Stimulated activated memory B cell treated with anti-CD40 and anti-IgM and Interleukin-4, amounts not matched to agents 10 μg/mL and 1 μg/mL and 100 μg/mL, for 72 hours (primary cell): Measurements from ENCODE around the gene BBS4.

Experiments used
- ATAC-seq: fragments of 150-1000 bp; cut with Tn5 transposase; 2 replicates; pipeline ENCODE4 v1.10.0; 2021
- H3K27ac Mint-ChIP-seq: one replicate; pipeline ENCODE4 v1.8.0; 2022; ENCODE audit warnings: mild to moderate bottlenecking, mixed read lengths
- H3K27me3 Mint-ChIP-seq: one replicate; pipeline ENCODE4 v1.8.0; 2022; ENCODE audit warnings: mixed read lengths
- H3K36me3 Mint-ChIP-seq: one replicate; pipeline ENCODE4 v1.8.0; 2022; ENCODE audit warnings: mixed read lengths
- H3K4me1 Mint-ChIP-seq: one replicate; pipeline ENCODE4 v1.8.0; 2022; ENCODE audit warnings: mixed read lengths
- H3K4me3 Mint-ChIP-seq: one replicate; pipeline ENCODE4 v1.8.0; 2022; ENCODE audit warnings: mild to moderate bottlenecking, moderate library complexity, mixed read lengths
- H3K9me3 Mint-ChIP-seq: one replicate; pipeline ENCODE4 v1.8.0; 2022; ENCODE audit warnings: mixed read lengths

The BBS4 gene

DNA sequence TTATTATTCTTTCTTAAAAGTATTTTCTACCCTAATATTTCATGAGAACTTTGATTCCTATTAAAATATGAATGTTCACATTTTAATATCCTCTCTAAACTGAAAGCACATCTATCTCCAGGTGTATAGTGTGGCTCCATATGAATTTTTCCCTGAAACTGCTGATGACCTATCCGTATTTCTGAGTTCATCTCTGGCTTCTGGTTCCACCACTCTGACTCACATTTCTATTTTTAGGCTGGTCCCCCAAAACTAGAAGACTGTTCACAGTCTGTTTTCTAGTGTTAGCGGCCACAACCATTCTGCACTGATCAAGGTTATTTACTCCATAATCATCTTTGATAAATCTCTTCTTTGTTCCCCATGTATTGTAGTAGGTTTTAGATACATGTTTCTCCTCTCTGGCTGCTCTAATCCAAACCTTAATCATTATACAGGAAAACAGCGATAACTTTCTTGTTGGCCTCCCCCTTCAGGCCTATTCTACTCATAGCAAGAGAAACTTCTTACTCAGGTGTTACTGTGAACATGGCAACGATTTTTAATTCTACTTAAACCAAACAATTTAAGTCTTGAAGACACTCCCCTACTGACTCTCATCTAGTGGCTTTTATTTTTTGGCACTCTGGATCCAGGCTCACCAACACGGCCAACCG is 84.8 kb downstream of the BBS4 start:
- Mint-ChIP-seq H3K9me3 (peaks cover 3% of the 10 kb centered on the region), H3K4me1 (peaks cover 36% of the 10 kb centered on the region), H3K4me3 (no peak overlapping the region), H3K27ac (no peak overlapping the region), H3K27me3 (no peaks in the 10 kb centered on the region), H3K36me3 (peaks cover 75% of the 10 kb centered on the region)
- no peak for ATAC-seq

- Mint-ChIP-seq H3K36me3 (peaks cover 76% of the 10 kb centered on the region), H3K4me1 (peaks cover 41% of the 10 kb centered on the region), H3K27me3 (no peaks in the 10 kb centered on the region), H3K4me3 (no peak overlapping the region), H3K27ac (no peak overlapping the region), H3K9me3 (peaks cover 3% of the 10 kb centered on the region)
- no peak for ATAC-seq
Measured at GRCh38 chr15:72771329-72771725, 85.3 kb downstream of the BBS4 start.

- Mint-ChIP-seq H3K4me3 (peak overlapping the region; percentile 30), H3K4me1 (peaks cover 65% of the 10 kb centered on the region), H3K27ac (peak overlapping the region; percentile 79), H3K9me3 (no peaks in the 10 kb centered on the region), H3K27me3 (no peaks in the 10 kb centered on the region), H3K36me3 (peaks cover 70% of the 10 kb centered on the region)
- ATAC-seq, result no peak
Measured at GRCh38 chr15:72774696-72775383, 88.8 kb downstream of the BBS4 start.

- Mint-ChIP-seq H3K27me3 (no peaks in the 10 kb centered on the region), H3K4me1 (peaks cover 68% of the 10 kb centered on the region), H3K9me3 (no peaks in the 10 kb centered on the region), H3K27ac (no peak overlapping the region), H3K36me3 (peaks cover 59% of the 10 kb centered on the region), H3K4me3 (no peak overlapping the region)
- ATAC-seq, result no peak
Measured at GRCh38 chr15:72778796-72779195, 92.8 kb downstream of the BBS4 start.

GRCh38 chr15:72781631-72782030 is 95.6 kb downstream of the BBS4 start:
- Mint-ChIP-seq H3K4me3 (peak overlapping the region; percentile 59), H3K4me1 (peaks cover 58% of the 10 kb centered on the region), H3K9me3 (no peaks in the 10 kb centered on the region), H3K27me3 (no peaks in the 10 kb centered on the region), H3K27ac (peak overlapping the region; percentile 71), H3K36me3 (peaks cover 41% of the 10 kb centered on the region)
- ATAC-seq, result no peak

- Mint-ChIP-seq H3K27me3 (no peaks in the 10 kb centered on the region), H3K27ac (peak overlapping the region; percentile 91), H3K4me3 (peak overlapping the region; percentile 88), H3K4me1 (peaks cover 58% of the 10 kb centered on the region), H3K9me3 (no peaks in the 10 kb centered on the region), H3K36me3 (peaks cover 37% of the 10 kb centered on the region)
- ATAC-seq, result no peak
Measured at GRCh38 chr15:72782274-72783003, 96.4 kb downstream of the BBS4 start.

DNA sequence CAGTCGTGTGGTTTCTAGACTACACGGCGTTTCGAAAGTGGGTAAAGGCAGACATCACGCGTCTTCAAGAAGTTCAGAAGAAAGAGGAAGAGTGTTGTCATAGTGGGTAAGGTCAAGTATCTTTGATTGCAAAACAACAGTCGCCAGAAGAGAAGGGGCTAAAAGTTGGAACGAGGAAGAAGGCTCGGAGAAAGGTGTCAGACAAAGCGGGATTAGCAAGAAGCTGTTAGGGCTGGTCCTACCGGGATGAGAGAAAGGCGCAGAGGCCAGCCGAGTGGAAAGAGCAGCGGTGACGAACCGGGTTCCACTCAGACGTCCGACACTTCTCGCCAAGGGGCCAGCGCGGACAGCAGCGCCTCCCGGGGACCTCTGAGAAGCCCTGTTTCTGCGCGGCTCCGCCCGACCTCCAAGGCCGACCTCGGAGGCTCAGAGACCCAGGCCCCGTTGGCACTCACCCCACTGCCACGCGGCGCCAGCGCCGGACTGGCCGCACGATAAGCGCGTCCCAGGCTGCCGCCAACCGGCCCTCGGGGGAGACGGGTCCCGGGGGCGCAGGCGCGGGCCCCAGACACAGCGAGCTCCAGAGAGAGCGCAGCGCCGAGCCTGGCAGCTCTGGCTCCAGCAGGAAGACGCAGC is 97.1 kb downstream of the BBS4 start:
- peak overlapping the region; percentile 88 for H3K4me3 Mint-ChIP-seq
- peaks cover 56% of the 10 kb centered on the region for H3K4me1 Mint-ChIP-seq
- peaks cover 30% of the 10 kb centered on the region for H3K36me3 Mint-ChIP-seq
- peak overlapping the region; percentile 91 for H3K27ac Mint-ChIP-seq
- no peaks in the 10 kb centered on the region for H3K27me3 Mint-ChIP-seq
- no peaks in the 10 kb centered on the region for H3K9me3 Mint-ChIP-seq
- ATAC-seq, result peak; percentile 80

DNA sequence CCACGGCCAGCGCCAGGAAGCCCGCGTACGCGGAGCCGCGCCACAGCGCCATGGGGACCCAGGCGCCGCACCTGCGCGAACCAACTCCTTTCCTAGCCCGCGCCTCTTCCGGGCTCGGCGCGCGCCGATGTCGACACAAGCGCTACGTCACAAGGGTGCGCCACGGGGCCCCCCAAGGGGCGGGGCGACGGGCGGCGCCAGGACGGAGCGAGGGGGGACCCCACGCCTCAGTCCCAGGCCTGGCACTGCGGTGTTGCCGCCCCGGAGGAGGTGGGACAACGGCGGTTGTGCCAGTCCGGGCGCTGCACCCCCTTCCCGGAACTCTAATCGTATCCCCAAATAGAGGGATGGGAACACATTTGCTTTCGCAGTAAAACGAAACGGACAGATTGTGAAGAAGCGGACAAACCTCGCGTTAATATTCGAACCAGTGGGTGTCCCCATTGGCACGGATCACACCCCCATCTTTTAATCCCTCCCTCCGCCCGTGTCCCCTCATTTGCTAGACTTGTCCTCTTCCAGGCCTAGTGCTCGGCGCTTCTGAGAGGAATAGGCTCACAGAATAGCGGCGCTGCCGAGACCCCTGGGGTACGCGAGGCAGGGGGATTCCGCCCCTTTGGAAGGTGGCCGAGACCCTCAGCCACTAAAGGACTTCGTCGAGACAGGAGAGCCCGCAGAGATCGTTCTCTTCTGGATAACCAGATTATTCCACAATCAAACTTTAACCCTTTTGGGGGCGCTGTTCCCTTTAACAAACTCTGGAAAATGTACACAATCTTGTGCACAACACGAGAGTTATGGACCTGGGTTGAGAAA is 97.8 kb downstream of the BBS4 start, which contains the start of gene ADPGK:
ADPGK (minus strand) TSS at position 119 of the 816 bp plus-strand sequence; CDS start at position 52, 67 bp downstream.
- Mint-ChIP-seq H3K27me3 (no peaks in the 10 kb centered on the region), H3K4me1 (peaks cover 49% of the 10 kb centered on the region), H3K9me3 (no peaks in the 10 kb centered on the region), H3K36me3 (peaks cover 23% of the 10 kb centered on the region), H3K4me3 (peak within 1 kb of the TSS; percentile 88), H3K27ac (peak within 1 kb of the TSS; percentile 91)
- ATAC-seq, result peak; percentile 93

GRCh38 chr15:72784456-72784876 is 98.5 kb downstream of the BBS4 start:
- H3K4me1 Mint-ChIP-seq, result peaks cover 42% of the 10 kb centered on the region
- peak; percentile 25 for ATAC-seq

DNA sequence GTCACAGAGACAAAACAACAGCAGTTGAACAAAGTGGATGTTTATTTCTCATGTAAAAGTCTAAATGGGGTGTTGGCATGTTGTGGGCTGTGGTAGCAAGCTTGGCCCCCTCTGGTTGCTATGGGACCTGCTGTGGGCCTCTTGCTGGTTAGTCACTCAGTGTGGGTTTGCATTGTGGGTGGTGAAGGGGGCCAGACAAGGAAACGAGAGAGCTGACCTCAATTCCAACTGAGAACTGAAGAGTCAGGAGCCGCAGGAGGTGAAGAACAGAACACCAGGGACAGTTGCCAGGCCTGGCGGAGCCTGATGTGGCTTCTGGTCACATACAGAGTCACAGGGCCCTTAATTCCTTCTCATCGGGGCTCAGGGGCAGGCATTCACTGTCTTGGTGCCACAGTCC is 99.4 kb downstream of the BBS4 start:
- no peaks in the 10 kb centered on the region for H3K27me3 Mint-ChIP-seq
- H3K4me3 Mint-ChIP-seq, result no peak overlapping the region
- H3K4me1 Mint-ChIP-seq, result peaks cover 33% of the 10 kb centered on the region
- H3K36me3 Mint-ChIP-seq, result peaks cover 10% of the 10 kb centered on the region
- H3K27ac Mint-ChIP-seq, result peak overlapping the region; percentile 91
- no peaks in the 10 kb centered on the region for H3K9me3 Mint-ChIP-seq
- no peak for ATAC-seq

More at GRCh38 chr15:72784456-72784876, 98.5 kb downstream of the BBS4 start:
- peak overlapping the region; percentile 88 for H3K4me3 Mint-ChIP-seq
- H3K27me3 Mint-ChIP-seq, result no peaks in the 10 kb centered on the region
- peak overlapping the region; percentile 91 for H3K27ac Mint-ChIP-seq
- peaks cover 18% of the 10 kb centered on the region for H3K36me3 Mint-ChIP-seq
- no peaks in the 10 kb centered on the region for H3K9me3 Mint-ChIP-seq

DNA sequence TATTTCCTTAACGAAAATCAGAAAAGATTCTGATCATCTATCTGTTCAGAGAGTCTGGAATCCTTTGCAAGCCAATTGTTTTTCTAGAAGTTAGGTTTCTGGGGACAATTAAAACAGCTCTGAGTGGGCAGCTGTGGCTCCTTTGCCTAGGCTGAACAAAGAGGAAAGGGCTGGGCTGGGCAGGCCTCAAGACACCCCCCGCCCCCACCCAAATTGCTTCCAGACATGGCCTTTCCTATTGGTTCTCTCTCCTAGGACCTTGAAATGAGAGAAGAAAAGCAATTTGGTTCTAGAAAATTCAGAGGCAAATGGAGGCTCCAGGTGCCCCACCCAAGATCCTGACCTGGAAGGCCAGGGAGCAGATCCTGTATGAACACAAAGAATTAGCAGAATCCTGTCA is 99.8 kb downstream of the BBS4 start:
- no peaks in the 10 kb centered on the region for H3K9me3 Mint-ChIP-seq
- no peak for ATAC-seq
- H3K4me3 Mint-ChIP-seq, result no peak overlapping the region
- peak overlapping the region; percentile 91 for H3K27ac Mint-ChIP-seq
- no peaks in the 10 kb centered on the region for H3K27me3 Mint-ChIP-seq
- peaks cover 8% of the 10 kb centered on the region for H3K36me3 Mint-ChIP-seq
- peaks cover 29% of the 10 kb centered on the region for H3K4me1 Mint-ChIP-seq

DNA sequence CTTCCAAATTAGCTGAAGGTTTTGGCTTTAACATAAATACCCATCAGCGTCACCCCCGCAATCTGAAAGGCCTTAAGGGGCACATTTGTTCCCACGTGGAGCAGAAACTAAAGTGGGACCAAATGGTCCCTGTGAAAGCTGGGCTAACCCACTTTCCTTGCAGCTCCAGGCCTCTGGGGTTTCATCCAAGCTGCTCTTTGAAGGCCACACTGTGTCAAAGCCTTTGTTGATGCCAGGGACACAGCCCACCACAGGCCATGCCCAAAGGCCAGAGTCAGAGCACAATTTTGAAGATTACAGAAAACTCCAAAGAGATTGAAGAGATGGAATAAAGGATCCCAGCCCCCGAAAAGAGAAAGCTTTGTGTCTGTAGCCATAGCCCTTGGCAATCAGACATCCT is 100.2 kb downstream of the BBS4 start:
- Mint-ChIP-seq H3K36me3 (peaks cover 4% of the 10 kb centered on the region), H3K27me3 (no peaks in the 10 kb centered on the region), H3K4me1 (peaks cover 25% of the 10 kb centered on the region), H3K4me3 (no peak overlapping the region), H3K27ac (peak overlapping the region; percentile 30), H3K9me3 (no peaks in the 10 kb centered on the region)
- ATAC-seq, result no peak

- Mint-ChIP-seq H3K9me3 (no peaks in the 10 kb centered on the region), H3K27me3 (no peaks in the 10 kb centered on the region), H3K27ac (peak overlapping the region; percentile 30), H3K4me3 (no peak overlapping the region), H3K36me3 (no peaks in the 10 kb centered on the region), H3K4me1 (peaks cover 19% of the 10 kb centered on the region)
- ATAC-seq, result no peak
Measured at GRCh38 chr15:72786676-72787345, 100.8 kb downstream of the BBS4 start.

GRCh38 chr15:72787526-72787925 is 101.5 kb downstream of the BBS4 start:
- H3K27me3 Mint-ChIP-seq, result no peaks in the 10 kb centered on the region
- H3K4me3 Mint-ChIP-seq, result no peak overlapping the region
- H3K27ac Mint-ChIP-seq, result no peak overlapping the region
- H3K36me3 Mint-ChIP-seq, result no peaks in the 10 kb centered on the region
- ATAC-seq, result no peak
- H3K9me3 Mint-ChIP-seq, result no peaks in the 10 kb centered on the region
- peaks cover 19% of the 10 kb centered on the region for H3K4me1 Mint-ChIP-seq
